Upper lobe of left lung (tissue), 6 donors: ENCODE measurements around the gene PIKFYVE. TPM values are rescaled to one million over a fixed set of nuclear protein-coding genes. Genes with fewer than 3 reads are reported as not detected.

Source experiments
- ATAC-seq, 2 donors: fragments of 200-7000 bp; cut with Tn5 transposase; one replicate each; pipeline ENCODE4 v1.9.1; 2022; ENCODE audit warnings: mild to moderate bottlenecking in 2 of 2, moderate library complexity in 2 of 2; ENCODE audit not compliant: low FRiP score in 2 of 2
- DNase-seq, 2 donors: peaks; one replicate each; pipeline ENCODE4 v3.0.0-alpha.2; 2019 to 2020
- H3K27ac ChIP-seq, 4 donors: fragments of 200-600 bp; sonication (generic); one replicate each; pipeline ENCODE4 v1.5.1; 2016 to 2019
- H3K27me3 ChIP-seq, 4 donors: fragments of 200-600 bp; sonication (generic); one replicate each; pipeline ENCODE4 v1.5.1; 2017 to 2019
- H3K36me3 ChIP-seq, 4 donors: fragments of 200-600 bp; sonication (generic); one replicate each; pipeline ENCODE4 v1.5.1; 2016 to 2019
- H3K4me1 ChIP-seq, 4 donors: fragments of 200-600 bp; sonication (generic); one replicate each; pipeline ENCODE4 v1.5.1; 2018 to 2019
- H3K4me3 ChIP-seq, 4 donors: fragments of 200-600 bp; sonication (generic); one replicate each; pipeline ENCODE4 v1.5.1; 2017 to 2019; ENCODE audit warnings: mild to moderate bottlenecking in 2 of 4, moderate library complexity in 1 of 4
- H3K9me3 ChIP-seq, 4 donors: fragments of 200-600 bp; sonication (generic); one replicate each; pipeline ENCODE4 v1.5.1; 2018 to 2019
- EP300 ChIP-seq, 4 donors: sonication (generic); formaldehyde crosslinking; IDR thresholded peaks; one replicate each; pipeline ENCODE4 v1.5.1; 2017; ENCODE audit warnings: antibody characterized with exemption in 4 of 4, control low read depth in 2 of 4
- POLR2A ChIP-seq, 4 donors: fragments of 450-650 bp; IDR thresholded peaks; one replicate each; pipeline ENCODE4 v1.5.1; 2016 to 2017; ENCODE audit warnings: antibody characterized with exemption in 4 of 4, mild to moderate bottlenecking in 2 of 4
- POLR2AphosphoS5 ChIP-seq, 2 donors: sonication (generic); formaldehyde crosslinking; IDR thresholded peaks; one replicate each; pipeline ENCODE4 v1.5.1; 2017; ENCODE audit warnings: antibody characterized with exemption in 2 of 2
- WGBS, 2 donors: methylation state at CpG; one replicate each; pipeline ENCODE4 v1.1.5; 2017 to 2018; 5-methylcytosine and 5-hydroxymethylcytosine counted together
- total RNA-seq, 6 donors: library from RNA; depleted of rRNA in 4 of 6; stranded (reverse); fragments of >200 nt in 4 of 6; gene quantifications; one replicate each; pipeline versions ENCODE4 v1.1.0 to v1.2.1, GENCODE V29; 2016 to 2021
- TF ChIP-seq, protein P1 (sequence below), 6 experiments: fragments of 450-650 bp in 4 of 6; fragments of 200-600 bp in 2 of 6; sonication (generic) in 2 of 6; IDR thresholded peaks; one replicate each; pipeline ENCODE4 v1.5.1; 2016 to 2019; ENCODE audit warnings: antibody characterized with exemption in 6 of 6
- donor health status: DM: no; HTN: no; CAD: no; lungs with moderate emphysema.
- donor health status: DM: no; HTN: yes; CAD: no; lungs with severe emphysema.

Gene PIKFYVE
- total RNA-seq, 6 donors from 2014 or later, result 20.1 to 48.2 (median 25.1) TPM

- no peak for ATAC-seq
- WGBS, 2 donors, result 95 to 99% methylated on average over 4 of the region's 4 CpGs
- H3K27ac ChIP-seq, result no peak overlapping the region
- no peaks in the 10 kb centered on the region for H3K9me3 ChIP-seq
- TF ChIP-seq POLR2AphosphoS5 (IDR thresholded peaks at IDR 0.05) (no peak), POLR2A (IDR thresholded peaks at IDR 0.05) (no peak), EP300 (IDR thresholded peaks at IDR 0.05) (no peak)
- TF ChIP-seq, protein P1, sequence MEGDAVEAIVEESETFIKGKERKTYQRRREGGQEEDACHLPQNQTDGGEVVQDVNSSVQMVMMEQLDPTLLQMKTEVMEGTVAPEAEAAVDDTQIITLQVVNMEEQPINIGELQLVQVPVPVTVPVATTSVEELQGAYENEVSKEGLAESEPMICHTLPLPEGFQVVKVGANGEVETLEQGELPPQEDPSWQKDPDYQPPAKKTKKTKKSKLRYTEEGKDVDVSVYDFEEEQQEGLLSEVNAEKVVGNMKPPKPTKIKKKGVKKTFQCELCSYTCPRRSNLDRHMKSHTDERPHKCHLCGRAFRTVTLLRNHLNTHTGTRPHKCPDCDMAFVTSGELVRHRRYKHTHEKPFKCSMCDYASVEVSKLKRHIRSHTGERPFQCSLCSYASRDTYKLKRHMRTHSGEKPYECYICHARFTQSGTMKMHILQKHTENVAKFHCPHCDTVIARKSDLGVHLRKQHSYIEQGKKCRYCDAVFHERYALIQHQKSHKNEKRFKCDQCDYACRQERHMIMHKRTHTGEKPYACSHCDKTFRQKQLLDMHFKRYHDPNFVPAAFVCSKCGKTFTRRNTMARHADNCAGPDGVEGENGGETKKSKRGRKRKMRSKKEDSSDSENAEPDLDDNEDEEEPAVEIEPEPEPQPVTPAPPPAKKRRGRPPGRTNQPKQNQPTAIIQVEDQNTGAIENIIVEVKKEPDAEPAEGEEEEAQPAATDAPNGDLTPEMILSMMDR (IDR thresholded peaks at IDR 0.05), result no peak
- no peaks in the 10 kb centered on the region for H3K4me1 ChIP-seq
- DNase-seq, result no peak
- peaks cover 40 to 68% (median 45%) of the 10 kb centered on the region in 4 donors for H3K36me3 ChIP-seq
- no peaks in the 10 kb centered on the region for H3K27me3 ChIP-seq
- no peak overlapping the region for H3K4me3 ChIP-seq
Observed at GRCh38 chr2:208304695-208305094, 38.6 kb downstream of the PIKFYVE start.

DNA sequence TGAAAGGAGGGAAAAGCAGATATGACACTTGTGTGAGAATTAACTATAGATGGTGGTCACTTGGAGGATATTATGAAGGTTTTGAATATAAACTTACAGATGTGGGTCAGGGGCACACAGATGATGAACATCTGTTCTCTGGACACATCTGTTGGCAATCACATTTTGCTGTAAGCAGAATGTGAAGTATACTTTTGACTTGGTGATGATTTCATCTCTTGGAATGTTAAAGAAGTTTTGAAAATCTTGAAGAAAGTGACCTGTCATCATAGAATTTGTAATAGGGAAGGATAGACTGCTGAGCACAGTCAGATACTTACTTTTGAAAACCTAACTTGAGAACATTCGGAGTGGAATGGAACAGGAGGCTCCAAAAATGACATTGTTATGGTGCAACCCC is 40.2 kb downstream of the PIKFYVE start:
- H3K36me3 ChIP-seq, result peaks cover 30 to 52% (median 35%) of the 10 kb centered on the region in 4 donors
- TF ChIP-seq POLR2A (IDR thresholded peaks at IDR 0.05), result no peak
- no peak for DNase-seq
- no peaks in the 10 kb centered on the region for H3K27me3 ChIP-seq
- no peak overlapping the region for H3K27ac ChIP-seq
- H3K4me3 ChIP-seq, result no peak overlapping the region
- no peak for ATAC-seq
- WGBS, 2 donors, result 95 to 100% methylated on average over 1 of the region's 1 CpG
- H3K9me3 ChIP-seq, result no peaks in the 10 kb centered on the region
- H3K4me1 ChIP-seq, result no peaks in the 10 kb centered on the region

GRCh38 chr2:208311321-208311720 is 45.3 kb downstream of the PIKFYVE start:
- WGBS, 2 donors, result 76 to 87% methylated on average over 2 of the region's 2 CpGs
- ATAC-seq, result no peak
- peaks cover 9 to 26% (median 14%) of the 10 kb centered on the region in 4 donors for H3K36me3 ChIP-seq
- DNase-seq, result no peak
- TF ChIP-seq POLR2AphosphoS5 (IDR thresholded peaks at IDR 0.05) (no peak), POLR2A (IDR thresholded peaks at IDR 0.05) (no peak), EP300 (IDR thresholded peaks at IDR 0.05) (no peak)
- TF ChIP-seq, protein P1 (IDR thresholded peaks at IDR 0.05), result no peak
- no peaks in the 10 kb centered on the region for H3K9me3 ChIP-seq
- no peak overlapping the region for H3K27ac ChIP-seq
- no peak overlapping the region for H3K4me3 ChIP-seq
- no peaks in the 10 kb centered on the region for H3K4me1 ChIP-seq
- H3K27me3 ChIP-seq, result no peaks in the 10 kb centered on the region

DNA sequence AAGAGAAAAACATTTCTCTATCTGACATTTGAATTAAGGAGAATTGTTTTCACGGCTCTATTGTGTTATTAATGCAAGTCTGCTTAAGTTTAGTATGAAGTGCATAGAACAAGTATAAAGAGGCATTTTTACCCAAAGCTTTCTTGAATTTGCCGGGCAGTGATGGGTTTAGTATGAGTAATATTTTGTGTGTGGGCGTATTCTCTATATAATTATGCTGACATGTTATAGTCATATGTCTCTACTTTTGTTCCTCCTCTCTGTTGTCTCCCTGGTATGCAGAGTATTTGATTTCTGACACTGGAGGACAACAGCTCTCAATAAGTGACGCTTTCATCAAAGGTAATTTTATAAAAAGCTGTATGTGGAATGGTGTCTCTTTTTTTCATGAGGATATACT is 45.9 kb downstream of the PIKFYVE start:
- Histone ChIP-seq H3K4me3 (no peak overlapping the region), H3K36me3 (peaks cover 9 to 24% (median 14%) of the 10 kb centered on the region in 4 donors), H3K9me3 (no peaks in the 10 kb centered on the region), H3K27me3 (no peaks in the 10 kb centered on the region), H3K4me1 (no peaks in the 10 kb centered on the region), H3K27ac (no peak overlapping the region)
- WGBS, 2 donors, result 81 to 91% methylated on average over 4 of the region's 4 CpGs
- DNase-seq (no peak), ATAC-seq (no peak)
- TF ChIP-seq POLR2A (IDR thresholded peaks at IDR 0.05), result no peak
- TF ChIP-seq EP300 (IDR thresholded peaks at IDR 0.05), result no peak
- no peak for TF ChIP-seq POLR2AphosphoS5 (IDR thresholded peaks at IDR 0.05)
- TF ChIP-seq, protein P1 (IDR thresholded peaks at IDR 0.05), result no peak

- DNase-seq (no peak), ATAC-seq (peak in 1 of 2 donors; percentile 64)
- Histone ChIP-seq H3K9me3 (no peaks in the 10 kb centered on the region), H3K4me1 (no peaks in the 10 kb centered on the region), H3K4me3 (no peak overlapping the region), H3K27ac (no peak overlapping the region), H3K27me3 (no peaks in the 10 kb centered on the region), H3K36me3 (peaks cover 9 to 42% (median 32%) of the 10 kb centered on the region in 4 donors)
- TF ChIP-seq, protein P1 (IDR thresholded peaks at IDR 0.05), result no peak
- 73 to 82% methylated on average over 8 of the region's 8 CpGs for WGBS, 2 donors
Observed at GRCh38 chr2:208315081-208315788, 49.2 kb downstream of the PIKFYVE start.
